Mesenchymal stem cell (in vitro differentiated cells and primary cell): ENCODE measurements around the gene TXNDC11.
A peak's percentile ranks its signal among the peaks of the same experiment; 100 is the strongest.

Source experiments
- DNase-seq: peaks from one replicate; pipeline ENCODE4 v3.0.0-alpha.2; 2013
- H2AFZ ChIP-seq: one replicate; pipeline ENCODE4 v1.6.1; 2013; ENCODE audit warnings: low read depth, mild to moderate bottlenecking, control low read depth, inconsistent platforms, low read length, moderate library complexity
- H2AK5ac ChIP-seq: 2 replicates; pipeline ENCODE4 v1.6.1; 2013; ENCODE audit warnings: low read length, moderate library complexity, mild to moderate bottlenecking, inconsistent platforms; ENCODE audit not compliant: severe bottlenecking
- H2BK120ac ChIP-seq: one replicate; pipeline ENCODE4 v1.6.1; 2013; ENCODE audit warnings: low read depth, mild to moderate bottlenecking, inconsistent platforms, low read length, moderate library complexity
- H2BK12ac ChIP-seq, 2 experiments: one replicate each; pipeline ENCODE4 v1.6.1; 2013; ENCODE audit warnings: inconsistent platforms in 2 of 2, low read length in 2 of 2, mild to moderate bottlenecking in 2 of 2, moderate library complexity in 2 of 2, control low read depth in 1 of 2
- H2BK15ac ChIP-seq: one replicate; pipeline ENCODE4 v1.6.1; 2013; ENCODE audit warnings: mild to moderate bottlenecking, low read depth, inconsistent platforms; ENCODE audit not compliant: poor library complexity, severe bottlenecking
- H2BK5ac ChIP-seq: 2 replicates; pipeline ENCODE4 v1.6.1; 2013; ENCODE audit warnings: low read depth, mild to moderate bottlenecking, low read length, control low read depth, inconsistent platforms; ENCODE audit not compliant: poor library complexity, severe bottlenecking
- H3K14ac ChIP-seq, 2 experiments: one replicate each; pipeline ENCODE4 v1.6.1; 2013; ENCODE audit warnings: inconsistent platforms in 2 of 2, low read length in 2 of 2, control low read depth in 1 of 2, mild to moderate bottlenecking in 1 of 2, moderate library complexity in 1 of 2
- H3K18ac ChIP-seq, 2 experiments: one replicate each; pipeline ENCODE4 v1.6.1; 2013; ENCODE audit warnings: inconsistent platforms in 2 of 2, low read length in 2 of 2, control low read depth in 1 of 2, low read depth in 1 of 2, mild to moderate bottlenecking in 1 of 2
- H3K23ac ChIP-seq, 2 experiments: one replicate each; pipeline ENCODE4 v1.6.1; 2013; ENCODE audit warnings: inconsistent platforms in 2 of 2, low read length in 2 of 2, mild to moderate bottlenecking in 2 of 2, moderate library complexity in 2 of 2, control low read depth in 1 of 2
- H3K27ac ChIP-seq: 2 replicates; pipeline ENCODE4 v1.5.1; 2013; ENCODE audit warnings: mild to moderate bottlenecking, moderate library complexity, low read length, control low read depth, inconsistent platforms; ENCODE audit not compliant: poor library complexity, severe bottlenecking
- H3K27me3 ChIP-seq, 2 experiments: 2 replicates each; pipeline versions ENCODE4 v1.6.1 to v1.7.0; 2013; ENCODE audit warnings: low read length in 2 of 2, mild to moderate bottlenecking in 2 of 2, moderate library complexity in 2 of 2, control low read depth in 1 of 2, inconsistent platforms in 1 of 2; ENCODE audit not compliant: control insufficient read depth in 1 of 2, insufficient read depth in 1 of 2
- H3K36me3 ChIP-seq, 2 experiments: 2 replicates each; pipeline versions ENCODE4 v1.6.1 to v1.7.0; 2013; ENCODE audit warnings: low read length in 2 of 2, control low read depth in 1 of 2, inconsistent platforms in 1 of 2, low read depth in 1 of 2, mild to moderate bottlenecking in 1 of 2; ENCODE audit not compliant: insufficient read depth in 2 of 2, control insufficient read depth in 1 of 2
- H3K4ac ChIP-seq, 2 experiments: one replicate each; pipeline ENCODE4 v1.6.1; 2013; ENCODE audit warnings: inconsistent platforms in 2 of 2, low read length in 2 of 2, mild to moderate bottlenecking in 2 of 2, moderate library complexity in 2 of 2, control low read depth in 1 of 2, low read depth in 1 of 2
- H3K4me1 ChIP-seq: 2 replicates; pipeline ENCODE4 v1.6.1; 2013; ENCODE audit warnings: low read depth, low read length, control low read depth; ENCODE audit not compliant: control insufficient read depth, insufficient read depth
- H3K4me2 ChIP-seq: 2 replicates; pipeline ENCODE4 v1.6.1; 2013; ENCODE audit warnings: low read length, mild to moderate bottlenecking, inconsistent platforms; ENCODE audit not compliant: poor library complexity, severe bottlenecking
- H3K4me3 ChIP-seq, 2 experiments: 2 replicates each; pipeline versions ENCODE4 v1.5.1 to v1.7.0; 2013; ENCODE audit warnings: low read length in 2 of 2, mild to moderate bottlenecking in 2 of 2, control low read depth in 1 of 2, low read depth in 1 of 2; ENCODE audit not compliant: insufficient read depth in 1 of 2
- H3K79me1 ChIP-seq: replicated peaks from 2 replicates; pipeline ENCODE4 v1.6.1; 2013; ENCODE audit warnings: mild to moderate bottlenecking, control low read depth, low read length, inconsistent platforms; ENCODE audit not compliant: poor library complexity, severe bottlenecking
- H3K9ac ChIP-seq: 2 replicates; pipeline ENCODE4 v1.7.0; 2013; ENCODE audit warnings: mild to moderate bottlenecking, low read length, moderate library complexity
- H3K9me3 ChIP-seq: 2 replicates; pipeline ENCODE4 v1.7.0; 2013; ENCODE audit warnings: mild to moderate bottlenecking, low read length; ENCODE audit not compliant: control insufficient read depth
- H4K8ac ChIP-seq: one replicate; pipeline ENCODE4 v1.6.1; 2013; ENCODE audit warnings: inconsistent platforms, mild to moderate bottlenecking, low read length, moderate library complexity
- H4K91ac ChIP-seq: one replicate; pipeline ENCODE4 v1.6.1; 2013; ENCODE audit warnings: mild to moderate bottlenecking, low read length, inconsistent platforms
- WGBS: methylation state at CpG from one replicate; pipeline ENCODE4 v1.1.7; 2013; ENCODE audit warnings: mixed read lengths; 5-methylcytosine and 5-hydroxymethylcytosine counted together

TXNDC11 gene

DNA sequence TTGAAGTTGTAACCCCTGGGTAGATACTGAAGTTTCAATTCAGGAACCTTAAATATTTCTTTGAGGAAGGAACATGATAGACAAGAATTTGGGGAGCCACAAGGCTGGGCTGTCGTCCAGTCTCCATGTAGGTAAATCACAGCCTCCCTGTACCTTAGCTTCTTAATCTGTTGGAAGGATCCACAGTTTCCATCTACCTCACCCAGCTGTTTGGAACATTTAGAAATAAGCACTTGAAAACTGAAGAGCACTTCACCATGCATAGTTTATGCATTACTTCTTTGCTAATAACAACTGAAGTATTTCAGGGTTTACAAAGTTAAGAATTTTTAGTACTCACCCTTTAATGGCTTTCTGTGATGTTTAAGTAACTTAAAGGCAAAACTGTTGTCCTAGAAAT lies 17.2 kb downstream of the TXNDC11 start:
- H3K27ac ChIP-seq: peak overlapping the region; percentile 92
- H3K18ac ChIP-seq: no peak overlapping the region
- H2BK12ac ChIP-seq: no peak overlapping the region
- H4K8ac ChIP-seq: no peak overlapping the region
- no peaks in the 10 kb centered on the region for H3K9me3 ChIP-seq
- no peak overlapping the region for H2BK120ac ChIP-seq
- H3K4me3 ChIP-seq: no peak overlapping the region
- no peak overlapping the region for H3K4ac ChIP-seq
- peak; percentile 30 for DNase-seq
- no peak overlapping the region for H3K14ac ChIP-seq
- H3K79me1 ChIP-seq: peaks cover 18% of the 10 kb centered on the region
- H3K4me1 ChIP-seq: peaks cover 6% of the 10 kb centered on the region
- no peak overlapping the region for H3K9ac ChIP-seq
- no peak overlapping the region for H2BK15ac ChIP-seq
- no peak overlapping the region for H3K4me2 ChIP-seq
- H3K23ac ChIP-seq: no peak overlapping the region
- no peaks in the 10 kb centered on the region for H3K27me3 ChIP-seq
- 100% methylated on average over 1 of the region's 1 CpG for WGBS
- H3K36me3 ChIP-seq: peaks cover 14 to 78% of the 10 kb centered on the region in 2 experiments
- no peak overlapping the region for H2AK5ac ChIP-seq
- no peak overlapping the region for H2AFZ ChIP-seq
- no peak overlapping the region for H4K91ac ChIP-seq
- H2BK5ac ChIP-seq: no peak overlapping the region

DNA sequence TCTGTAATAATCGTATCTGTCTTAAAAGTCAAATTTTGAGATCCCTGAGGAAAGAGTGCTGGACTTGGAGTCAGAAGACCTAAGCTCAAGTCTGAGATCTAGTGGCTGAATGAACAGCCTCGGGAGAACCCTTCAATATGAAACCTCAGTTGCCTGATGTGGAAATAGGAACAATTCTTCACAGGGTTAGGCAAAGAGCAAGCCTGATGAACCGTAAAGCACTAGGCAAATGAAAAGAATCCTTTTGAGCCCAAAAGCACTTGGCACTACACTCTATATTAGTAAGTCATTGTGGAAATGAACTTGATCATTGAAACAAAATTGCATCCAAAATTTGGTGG lies 20.2 kb downstream of the TXNDC11 start:
- DNase-seq: no peak

DNA sequence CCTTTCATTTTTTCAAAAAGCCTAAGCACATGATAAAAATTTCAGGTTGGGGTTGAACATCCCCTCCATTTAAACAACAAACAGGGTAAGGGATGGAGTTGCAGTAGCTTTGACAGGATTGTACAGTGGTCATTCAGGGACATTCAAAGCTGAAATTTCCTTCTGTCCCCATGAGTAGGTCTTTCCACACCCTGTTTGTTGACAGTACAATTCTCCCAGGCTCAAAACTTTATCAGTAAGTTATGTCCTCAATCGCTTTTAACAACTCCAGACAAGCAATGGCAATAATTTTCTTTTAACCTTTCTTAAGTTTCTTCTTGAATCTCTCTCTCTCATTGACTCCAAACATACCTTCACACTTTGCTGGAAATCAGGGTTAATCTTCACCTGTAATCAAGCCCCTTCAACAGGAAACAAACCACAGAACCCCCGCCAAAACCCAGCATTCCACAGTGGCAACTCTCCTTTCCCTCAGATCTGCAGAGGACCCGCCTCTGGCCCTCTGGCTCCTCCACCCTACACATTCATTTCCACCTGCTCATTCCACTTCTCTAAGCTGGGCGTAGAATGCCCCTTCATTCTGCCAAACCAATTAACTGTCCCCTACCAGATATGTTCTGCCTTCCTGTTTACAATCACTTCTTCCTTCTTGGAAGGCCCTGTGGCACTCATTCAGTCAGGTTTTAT lies 20.7 kb downstream of the TXNDC11 start:
- Histone ChIP-seq H3K23ac (no peak overlapping the region), H3K4me2 (no peak overlapping the region), H4K8ac (no peak overlapping the region), H2BK12ac (no peak overlapping the region), H3K4ac (no peak overlapping the region), H3K9me3 (no peaks in the 10 kb centered on the region), H3K36me3 (peaks cover 15 to 72% of the 10 kb centered on the region in 2 experiments), H4K91ac (no peak overlapping the region), H3K27me3 (no peaks in the 10 kb centered on the region), H3K79me1 (peaks cover 14% of the 10 kb centered on the region), H3K9ac (no peak overlapping the region), H3K18ac (no peak overlapping the region), H3K27ac (no peak overlapping the region), H3K14ac (no peak overlapping the region), H2AK5ac (no peak overlapping the region), H3K4me1 (peaks cover 8% of the 10 kb centered on the region), H2BK120ac (no peak overlapping the region), H2AFZ (no peak overlapping the region), H2BK15ac (no peak overlapping the region), H3K4me3 (no peak overlapping the region), H2BK5ac (no peak overlapping the region)
- 92% methylated on average over 4 of the region's 4 CpGs for WGBS
- DNase-seq: no peak

More for the DNA sequence above, 20.2 kb downstream of the TXNDC11 start:
- H3K4me3 ChIP-seq: no peak overlapping the region
- no peak overlapping the region for H3K14ac ChIP-seq
- no peak overlapping the region for H2BK5ac ChIP-seq
- WGBS: 98% methylated on average over 2 of the region's 3 CpGs
- H3K4ac ChIP-seq: no peak overlapping the region
- no peak overlapping the region for H4K91ac ChIP-seq
- H3K9me3 ChIP-seq: no peaks in the 10 kb centered on the region
- H3K27me3 ChIP-seq: no peaks in the 10 kb centered on the region
- H3K9ac ChIP-seq: no peak overlapping the region
- no peak overlapping the region for H2BK15ac ChIP-seq
- no peak overlapping the region for H3K4me2 ChIP-seq
- no peak overlapping the region for H3K27ac ChIP-seq
- no peak overlapping the region for H3K18ac ChIP-seq
- H2BK12ac ChIP-seq: no peak overlapping the region
- peaks cover 15 to 72% of the 10 kb centered on the region in 2 experiments for H3K36me3 ChIP-seq
- H3K79me1 ChIP-seq: peaks cover 14% of the 10 kb centered on the region
- no peak overlapping the region for H2AK5ac ChIP-seq
- H2AFZ ChIP-seq: no peak overlapping the region
- H4K8ac ChIP-seq: no peak overlapping the region
- no peak overlapping the region for H3K23ac ChIP-seq
- H2BK120ac ChIP-seq: no peak overlapping the region
- H3K4me1 ChIP-seq: peaks cover 6% of the 10 kb centered on the region

DNA sequence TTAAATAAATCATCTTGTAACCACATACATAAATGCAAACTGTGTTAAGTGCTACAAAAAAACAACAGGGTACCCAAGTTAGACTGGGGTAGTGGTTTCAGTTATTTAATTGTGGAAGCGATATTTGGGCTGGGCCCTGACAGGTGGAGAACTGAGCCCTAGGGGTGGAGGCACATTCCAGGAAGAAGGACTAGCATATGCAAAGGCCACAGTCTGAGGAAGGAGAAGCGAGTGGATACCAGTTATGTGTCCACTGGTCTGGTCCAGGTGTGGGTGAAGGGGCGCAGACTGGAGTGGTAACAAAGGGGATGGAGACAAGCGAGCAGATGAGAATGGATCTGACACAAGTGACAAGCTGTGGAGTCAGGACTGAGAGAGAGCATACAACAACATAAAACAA lies 22.9 kb downstream of the TXNDC11 start:
- no peak overlapping the region for H2AK5ac ChIP-seq
- no peak overlapping the region for H2BK120ac ChIP-seq
- over 99% methylated on average over 3 of the region's 4 CpGs for WGBS
- H3K4me1 ChIP-seq: peaks cover 4% of the 10 kb centered on the region
- no peak overlapping the region for H3K23ac ChIP-seq
- H3K4me3 ChIP-seq: no peak overlapping the region
- no peak overlapping the region for H2BK12ac ChIP-seq
- H3K9ac ChIP-seq: no peak overlapping the region
- H3K9me3 ChIP-seq: no peaks in the 10 kb centered on the region
- H3K36me3 ChIP-seq: peaks cover 15 to 70% of the 10 kb centered on the region in 2 experiments
- no peak overlapping the region for H3K4ac ChIP-seq
- H2AFZ ChIP-seq: no peak overlapping the region
- no peaks in the 10 kb centered on the region for H3K27me3 ChIP-seq
- no peak overlapping the region for H4K8ac ChIP-seq
- H2BK15ac ChIP-seq: no peak overlapping the region
- H4K91ac ChIP-seq: no peak overlapping the region
- H2BK5ac ChIP-seq: no peak overlapping the region
- H3K14ac ChIP-seq: no peak overlapping the region
- H3K4me2 ChIP-seq: no peak overlapping the region
- H3K79me1 ChIP-seq: peaks cover 17% of the 10 kb centered on the region
- DNase-seq: no peak
- H3K27ac ChIP-seq: no peak overlapping the region
- H3K18ac ChIP-seq: no peak overlapping the region
